ENCODE measurements around the gene METTL9. TPM values are rescaled to one million over a fixed set of nuclear protein-coding genes. Genes with fewer than 3 reads are reported as not detected.

The METTL9 gene
- total and polyA plus RNA-seq, 2 of the 13 experiments (the other 11 are each of a cell fraction or from before 2014, with no cell fraction given) = 123 to 204 TPM

DNA sequence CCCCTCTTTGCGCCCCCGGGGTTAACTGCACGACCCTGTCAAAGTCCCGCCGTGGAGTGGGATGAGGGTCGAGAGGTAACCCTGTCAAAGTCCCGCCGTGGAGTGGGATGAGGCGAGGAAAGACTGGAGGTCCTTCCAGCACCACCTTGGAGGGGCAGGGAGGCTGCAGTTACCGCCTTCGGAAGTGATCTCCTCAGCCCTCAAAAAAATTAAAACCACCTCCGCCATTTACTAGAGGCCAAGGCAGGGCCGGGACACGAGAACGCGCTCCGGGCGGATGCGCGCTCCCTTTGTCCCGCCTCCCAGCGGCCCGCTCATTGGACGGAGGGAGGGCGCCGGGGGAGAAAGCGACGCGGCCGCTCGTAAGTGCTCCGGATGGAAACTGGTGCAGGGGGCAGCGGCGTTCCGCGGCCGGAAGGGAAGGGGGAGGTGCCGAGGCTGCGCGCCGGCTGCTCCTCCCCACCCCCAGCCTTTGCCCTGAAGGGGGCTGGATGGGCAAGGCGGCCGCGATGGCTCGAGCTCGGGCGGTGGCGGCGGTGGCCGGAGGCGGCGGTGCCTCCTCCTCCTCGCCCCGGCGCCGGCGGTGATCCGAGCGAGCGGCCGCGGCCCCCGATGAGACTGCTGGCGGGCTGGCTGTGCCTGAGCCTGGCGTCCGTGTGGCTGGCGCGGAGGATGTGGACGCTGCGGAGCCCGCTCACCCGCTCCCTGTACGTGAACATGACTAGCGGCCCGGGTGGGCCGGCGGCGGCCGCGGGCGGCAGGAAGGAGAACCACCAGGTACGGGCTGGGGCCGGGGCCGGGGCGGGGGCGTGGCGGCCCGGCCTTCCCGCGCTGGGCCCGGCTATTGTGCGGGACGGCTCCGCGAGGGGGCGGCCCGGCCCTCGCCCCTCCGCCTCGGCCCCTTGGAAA is at the start of gene METTL9 (continued):
- TF ChIP-seq, protein P1, sequence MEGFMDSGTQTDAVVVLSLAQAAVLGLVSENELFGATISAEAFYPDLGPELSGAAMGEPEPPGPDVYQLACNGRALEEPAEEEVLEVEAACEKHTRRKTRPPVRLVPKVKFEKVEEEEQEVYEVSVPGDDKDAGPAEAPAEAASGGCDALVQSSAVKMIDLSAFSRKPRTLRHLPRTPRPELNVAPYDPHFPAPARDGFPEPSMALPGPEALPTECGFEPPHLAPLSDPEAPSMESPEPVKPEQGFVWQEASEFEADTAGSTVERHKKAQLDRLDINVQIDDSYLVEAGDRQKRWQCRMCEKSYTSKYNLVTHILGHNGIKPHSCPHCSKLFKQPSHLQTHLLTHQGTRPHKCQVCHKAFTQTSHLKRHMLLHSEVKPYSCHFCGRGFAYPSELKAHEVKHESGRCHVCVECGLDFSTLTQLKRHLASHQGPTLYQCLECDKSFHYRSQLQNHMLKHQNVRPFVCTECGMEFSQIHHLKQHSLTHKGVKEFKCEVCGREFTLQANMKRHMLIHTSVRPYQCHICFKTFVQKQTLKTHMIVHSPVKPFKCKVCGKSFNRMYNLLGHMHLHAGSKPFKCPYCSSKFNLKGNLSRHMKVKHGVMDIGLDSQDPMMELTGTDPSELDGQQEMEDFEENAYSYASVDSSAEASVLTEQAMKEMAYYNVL (CRISPR knock-in tag; IDR thresholded peaks at IDR 0.05; ENCODE audit: borderline replicate concordance) = peak; percentile 96
- TF ChIP-seq STAT5B (CRISPR knock-in tag; IDR thresholded peaks at IDR 0.05) (peak; percentile 94), CBX5 (CRISPR knock-in tag; IDR thresholded peaks at IDR 0.05; ENCODE audit: borderline replicate concordance) (peak; percentile 99), CBFB (CRISPR knock-in tag; IDR thresholded peaks at IDR 0.05) (peak; percentile 98), ZNF614 (CRISPR knock-in tag; IDR thresholded peaks at IDR 0.05; ENCODE audit: borderline replicate concordance) (peak; percentile 98; the same call in 1 of the 2 replicates), JDP2 (CRISPR knock-in tag; IDR thresholded peaks at IDR 0.05; ENCODE audit: borderline replicate concordance) (peak; percentile 83; the same call in 1 of the 2 replicates), ZBTB8A (CRISPR knock-in tag; IDR thresholded peaks at IDR 0.05; ENCODE audit: borderline replicate concordance, low read depth) (0 out of 2 replicates have a peak, but pooled peaks have one; percentile 43), KMT2B (CRISPR knock-in tag; IDR thresholded peaks at IDR 0.05) (peak; percentile 100), CCAR2 (optimal IDR thresholded peaks at IDR 0.05; ENCODE audit: low read depth, low read length) (peak; percentile 98), RFX5 (IDR thresholded peaks at IDR 0.05; ENCODE audit: low read depth, low read length) (peak; percentile 75), ZNF337 (CRISPR knock-in tag; IDR thresholded peaks at IDR 0.05; ENCODE audit: borderline replicate concordance, low read depth) (peak; percentile 97; the same call in 1 of the 2 replicates), MED8 (CRISPR knock-in tag; IDR thresholded peaks at IDR 0.05; ENCODE audit: insufficient replicate concordance) (peak; percentile 94), CHD2 (IDR thresholded peaks at IDR 0.05; ENCODE audit: low read depth, low read length) (peak; percentile 81), PITX1 (CRISPR knock-in tag; IDR thresholded peaks at IDR 0.05) (peak; percentile 90), MZF1 (CRISPR knock-in tag; IDR thresholded peaks at IDR 0.05; ENCODE audit: borderline replicate concordance) (peak; percentile 90; the same call in 1 of the 2 replicates), ZNF484 (CRISPR knock-in tag; IDR thresholded peaks at IDR 0.05; ENCODE audit: borderline replicate concordance, low read depth) (no peak; the same call in 1 of the 2 replicates), ZNF160 (CRISPR knock-in tag; IDR thresholded peaks at IDR 0.05) (peak; percentile 84; the same call in 1 of the 2 replicates), ZNF331 (CRISPR knock-in tag; IDR thresholded peaks at IDR 0.05) (peak; percentile 99), ZNF747 (CRISPR knock-in tag; IDR thresholded peaks at IDR 0.05; ENCODE audit: borderline replicate concordance) (peak; percentile 99), FOSL1 (CRISPR knock-in tag; IDR thresholded peaks at IDR 0.05; ENCODE audit: borderline replicate concordance) (no peak)
- TF ChIP-seq, protein P2, sequence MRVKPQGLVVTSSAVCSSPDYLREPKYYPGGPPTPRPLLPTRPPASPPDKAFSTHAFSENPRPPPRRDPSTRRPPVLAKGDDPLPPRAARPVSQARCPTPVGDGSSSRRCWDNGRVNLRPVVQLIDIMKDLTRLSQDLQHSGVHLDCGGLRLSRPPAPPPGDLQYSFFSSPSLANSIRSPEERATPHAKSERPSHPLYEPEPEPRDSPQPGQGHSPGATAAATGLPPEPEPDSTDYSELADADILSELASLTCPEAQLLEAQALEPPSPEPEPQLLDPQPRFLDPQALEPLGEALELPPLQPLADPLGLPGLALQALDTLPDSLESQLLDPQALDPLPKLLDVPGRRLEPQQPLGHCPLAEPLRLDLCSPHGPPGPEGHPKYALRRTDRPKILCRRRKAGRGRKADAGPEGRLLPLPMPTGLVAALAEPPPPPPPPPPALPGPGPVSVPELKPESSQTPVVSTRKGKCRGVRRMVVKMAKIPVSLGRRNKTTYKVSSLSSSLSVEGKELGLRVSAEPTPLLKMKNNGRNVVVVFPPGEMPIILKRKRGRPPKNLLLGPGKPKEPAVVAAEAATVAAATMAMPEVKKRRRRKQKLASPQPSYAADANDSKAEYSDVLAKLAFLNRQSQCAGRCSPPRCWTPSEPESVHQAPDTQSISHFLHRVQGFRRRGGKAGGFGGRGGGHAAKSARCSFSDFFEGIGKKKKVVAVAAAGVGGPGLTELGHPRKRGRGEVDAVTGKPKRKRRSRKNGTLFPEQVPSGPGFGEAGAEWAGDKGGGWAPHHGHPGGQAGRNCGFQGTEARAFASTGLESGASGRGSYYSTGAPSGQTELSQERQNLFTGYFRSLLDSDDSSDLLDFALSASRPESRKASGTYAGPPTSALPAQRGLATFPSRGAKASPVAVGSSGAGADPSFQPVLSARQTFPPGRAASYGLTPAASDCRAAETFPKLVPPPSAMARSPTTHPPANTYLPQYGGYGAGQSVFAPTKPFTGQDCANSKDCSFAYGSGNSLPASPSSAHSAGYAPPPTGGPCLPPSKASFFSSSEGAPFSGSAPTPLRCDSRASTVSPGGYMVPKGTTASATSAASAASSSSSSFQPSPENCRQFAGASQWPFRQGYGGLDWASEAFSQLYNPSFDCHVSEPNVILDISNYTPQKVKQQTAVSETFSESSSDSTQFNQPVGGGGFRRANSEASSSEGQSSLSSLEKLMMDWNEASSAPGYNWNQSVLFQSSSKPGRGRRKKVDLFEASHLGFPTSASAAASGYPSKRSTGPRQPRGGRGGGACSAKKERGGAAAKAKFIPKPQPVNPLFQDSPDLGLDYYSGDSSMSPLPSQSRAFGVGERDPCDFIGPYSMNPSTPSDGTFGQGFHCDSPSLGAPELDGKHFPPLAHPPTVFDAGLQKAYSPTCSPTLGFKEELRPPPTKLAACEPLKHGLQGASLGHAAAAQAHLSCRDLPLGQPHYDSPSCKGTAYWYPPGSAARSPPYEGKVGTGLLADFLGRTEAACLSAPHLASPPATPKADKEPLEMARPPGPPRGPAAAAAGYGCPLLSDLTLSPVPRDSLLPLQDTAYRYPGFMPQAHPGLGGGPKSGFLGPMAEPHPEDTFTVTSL (CRISPR knock-in tag; IDR thresholded peaks at IDR 0.05; ENCODE audit: borderline replicate concordance) = no peak; the same call in 1 of the 2 replicates

Data from HepG2 (cell line).